Measurements from ENCODE around the gene TRIM13. TPM values are rescaled to one million over a fixed set of nuclear protein-coding genes. Genes with fewer than 3 reads are reported as not detected.

TRIM13 gene
- total and polyA plus RNA-seq, 2 of the 8 experiments (the other 6 are each of a cell fraction or from before 2014, with no cell fraction given): 21.2 to 31.5 TPM

GRCh38 chr13:50060718-50061117 lies 63.9 kb downstream of the TRIM13 start:
- H2BK120ac ChIP-seq (replicated peaks; ENCODE audit: low read depth, low read length): no peak overlapping the region
- H4K5ac ChIP-seq (ENCODE audit: insufficient read length, low read depth, low read length): no peak overlapping the region
- no peak overlapping the region for H2BK15ac ChIP-seq (ENCODE audit: low read length)
- no peak overlapping the region for H2AK5ac ChIP-seq (ENCODE audit: low read depth, low read length)
- H3K4ac ChIP-seq (replicated peaks; ENCODE audit: insufficient read length, low read depth, low read length): no peak overlapping the region
- no peak for DNase-seq (ENCODE audit: low read depth in 1 of 2, low spot score in 2 of 2)
- no peak overlapping the region for H3K23ac ChIP-seq (ENCODE audit: insufficient read length)
- H3K23me2 ChIP-seq (ENCODE audit: low read depth, low read length): no peaks in the 10 kb centered on the region
- no peak overlapping the region for H3K9ac ChIP-seq (replicated peaks in 1 of 4; ENCODE audit: extremely low read depth in 1 of 4, low read depth in 3 of 4, low read length in 3 of 4)
- H3K4me2 ChIP-seq (ENCODE audit: insufficient read depth in 1 of 2, low read depth in 2 of 2, low read length in 2 of 2): no peak overlapping the region
- no peak overlapping the region for H2BK12ac ChIP-seq (ENCODE audit: low read depth, low read length)
- WGBS, 2 experiments (ENCODE audit: extremely low coverage in 1 of 2, insufficient coverage in 1 of 2, insufficient read length in 1 of 2, insufficient replicate concordance in 2 of 2, low coverage in 1 of 2, low lambda C conversion rate in 2 of 2, missing lambda C conversion rate in 1 of 2): 96% methylated on average over 1 of the region's 1 CpG; no CpG with 5 or more reads in 1 of the 2 experiments
- H4K91ac ChIP-seq (replicated peaks; ENCODE audit: insufficient read length, low read length): no peak overlapping the region
- no peak for FAIRE-seq
- no peaks in the 10 kb centered on the region for H4K20me1 ChIP-seq (replicated peaks in 1 of 2; ENCODE audit: control insufficient read depth in 1 of 2, insufficient read depth in 2 of 2, low read length in 2 of 2)
- no peaks in the 10 kb centered on the region; the same call in 1 of the 2 replicates for H3K79me1 ChIP-seq (ENCODE audit: low read depth, low read length)
- H4K8ac ChIP-seq (ENCODE audit: extremely low read depth, insufficient read depth, low read length): no peak overlapping the region
- CTCF ChIA-PET (ENCODE audit: partially characterized antibody): interaction anchor here (1.2 kb wide), 1 partner anchor 85 kb away, joined by 3 read pairs; no protein-coding TSS in a partner anchor
- POLR2A ChIA-PET (ENCODE audit: partially characterized antibody): no interaction called here
- H3K18ac ChIP-seq (ENCODE audit: extremely low read depth, low read length): no peak overlapping the region
- H3K4me1 ChIP-seq (replicated peaks in 1 of 4; ENCODE audit: control insufficient read depth in 3 of 4, insufficient read depth in 4 of 4, low read length in 3 of 4): no peaks in the 10 kb centered on the region
- H2AFZ ChIP-seq (ENCODE audit: low read length): no peak overlapping the region
- no peak overlapping the region for H2BK5ac ChIP-seq (ENCODE audit: low read depth, low read length)
- no peaks in the 10 kb centered on the region for H3K9me3 ChIP-seq (ENCODE audit: insufficient read depth in 2 of 2, low read depth in 1 of 2, low read length in 1 of 2)
- no peak overlapping the region for H3K14ac ChIP-seq (ENCODE audit: insufficient read length)
- no peak overlapping the region for H2BK20ac ChIP-seq (ENCODE audit: low read length)
- H3K4me3 ChIP-seq (ENCODE audit: extremely low read depth in 1 of 4, insufficient read depth in 2 of 4, low read depth in 3 of 4, low read length in 4 of 4): no peak overlapping the region
- no peak overlapping the region for H3K56ac ChIP-seq (replicated peaks; ENCODE audit: insufficient read length, low read depth, low read length)
- H3K79me2 ChIP-seq (ENCODE audit: control insufficient read depth in 1 of 2, insufficient read depth in 2 of 2, low read length in 2 of 2): no peaks in the 10 kb centered on the region
- no peaks in the 10 kb centered on the region for H3K27me3 ChIP-seq (replicated peaks in 1 of 4; ENCODE audit: control insufficient read depth in 3 of 4, extremely low read depth in 1 of 4, insufficient read depth in 3 of 4, low read length in 3 of 4)
- H3K27ac ChIP-seq (ENCODE audit: low read depth, low read length): no peak overlapping the region
- TF ChIP-seq MAFK (IDR thresholded peaks at IDR 0.05; ENCODE audit: low read depth, low read length) (peak; percentile 94), RXRA (IDR thresholded peaks at IDR 0.05; ENCODE audit: insufficient read depth, low read depth, low read length) (no peak)
- peaks cover 0 to 4% (median 1%) of the 10 kb centered on the region in 4 experiments; a peak in 3 of 8 replicates for H3K36me3 ChIP-seq (ENCODE audit: control insufficient read depth in 2 of 4, insufficient read depth in 4 of 4, low read length in 3 of 4)
